H1 (cell line): ENCODE measurements around the gene DHH. TPM values are rescaled to one million over a fixed set of nuclear protein-coding genes. Genes with fewer than 3 reads are reported as not detected.

ENCODE experiments used
- CTCF ChIA-PET: fragments of 300-600 bp; sonication (Branson Sonifier 250); formaldehyde crosslinking; loops from one replicate; lab custom pipeline; 2021; ENCODE audit not compliant: partially characterized antibody; lab: Charles Lee
- POLR2A ChIA-PET: fragments of 300-600 bp; sonication (Branson Sonifier 250); formaldehyde crosslinking; loops from one replicate; lab custom pipeline; 2021; ENCODE audit warnings: inconsistent platforms; ENCODE audit not compliant: partially characterized antibody; lab: Charles Lee
- DNase-seq, 2 experiments: peaks; one replicate each; pipeline versions ENCODE4 v3.0.0 to v3.0.0-alpha.2; 2010 to 2022; ENCODE audit warnings: low spot score in 2 of 2, low read depth in 1 of 2, mixed read lengths in 1 of 2
- FAIRE-seq: peaks from 2 replicates; lab custom pipeline; 2011; peaks lifted over from hg19 to GRCh38; lab: Jason Lieb, UNC
- H2AFZ ChIP-seq: 2 replicates; pipeline ENCODE4 v1.8.1; 2012; ENCODE audit warnings: low read length, inconsistent platforms
- H2AK5ac ChIP-seq: 2 replicates; pipeline ENCODE4 v1.6.1; 2013; ENCODE audit warnings: low read depth, low read length
- H2BK120ac ChIP-seq: replicated peaks from 2 replicates; pipeline ENCODE3; 2013; ENCODE audit warnings: low read depth, low read length, inconsistent platforms
- H2BK12ac ChIP-seq: 2 replicates; pipeline ENCODE4 v1.6.1; 2013; ENCODE audit warnings: low read depth, low read length
- H2BK15ac ChIP-seq: 2 replicates; pipeline ENCODE4 v1.6.1; 2013; ENCODE audit warnings: low read length
- H2BK20ac ChIP-seq: 2 replicates; pipeline ENCODE4 v1.6.1; 2013; ENCODE audit warnings: low read length
- H2BK5ac ChIP-seq: 2 replicates; pipeline ENCODE4 v1.6.1; 2013; ENCODE audit warnings: low read depth, low read length
- H3K14ac ChIP-seq: 2 replicates; pipeline ENCODE4 v1.6.1; 2013; ENCODE audit warnings: inconsistent platforms; ENCODE audit not compliant: insufficient read length
- H3K18ac ChIP-seq: 2 replicates; pipeline ENCODE4 v1.6.1; 2013; ENCODE audit warnings: low read length; ENCODE audit errors: extremely low read depth
- H3K23ac ChIP-seq: 2 replicates; pipeline ENCODE4 v1.6.1; 2013; ENCODE audit warnings: inconsistent platforms; ENCODE audit not compliant: insufficient read length
- H3K23me2 ChIP-seq: 2 replicates; pipeline ENCODE4 v1.6.1; 2013; ENCODE audit warnings: low read depth, low read length
- H3K27ac ChIP-seq: 2 replicates; pipeline ENCODE4 v1.6.1; 2011; ENCODE audit warnings: low read depth, low read length, inconsistent platforms
- H3K27me3 ChIP-seq, 4 experiments: replicated peaks in 1 of 4; 1 replicate in 1 of 4; 2 replicates in 3 of 4; pipeline versions ENCODE4 v1.6.1 to v1.8.1; 2011 to 2013; ENCODE audit warnings: low read length in 3 of 4, mild to moderate bottlenecking in 3 of 4, inconsistent platforms in 2 of 4, mixed read lengths in 2 of 4, moderate library complexity in 1 of 4; ENCODE audit not compliant: control insufficient read depth in 3 of 4, insufficient read depth in 3 of 4; ENCODE audit errors: extremely low read depth in 1 of 4
- H3K36me3 ChIP-seq, 4 experiments: 2 replicates each; pipeline versions ENCODE4 v1.6.1 to v1.8.1; 2011 to 2013; ENCODE audit warnings: mild to moderate bottlenecking in 4 of 4, low read length in 3 of 4, moderate library complexity in 2 of 4, control low read depth in 1 of 4, inconsistent platforms in 1 of 4; ENCODE audit not compliant: insufficient read depth in 4 of 4, control insufficient read depth in 2 of 4
- H3K4ac ChIP-seq: replicated peaks from 2 replicates; pipeline ENCODE3; 2013; ENCODE audit warnings: low read length, low read depth, mixed read lengths, inconsistent platforms; ENCODE audit not compliant: insufficient read length
- H3K4me1 ChIP-seq, 4 experiments: replicated peaks in 1 of 4; 1 replicate in 1 of 4; 2 replicates in 3 of 4; pipeline versions ENCODE4 v1.6.1 to v1.8.1; 2011 to 2013; ENCODE audit warnings: low read length in 3 of 4, inconsistent platforms in 2 of 4, mixed read lengths in 1 of 4; ENCODE audit not compliant: insufficient read depth in 4 of 4, control insufficient read depth in 3 of 4
- H3K4me2 ChIP-seq, 2 experiments: 2 replicates each; pipeline versions ENCODE4 v1.6.1 to v1.8.1; 2011 to 2013; ENCODE audit warnings: low read depth in 2 of 2, low read length in 2 of 2, control low read depth in 1 of 2, inconsistent platforms in 1 of 2, mild to moderate bottlenecking in 1 of 2; ENCODE audit not compliant: insufficient read depth in 1 of 2
- H3K4me3 ChIP-seq, 4 experiments: fragments of 200-600, 300-600 bp in 1 of 4; sonication (generic), shearing (Covaris generic), sonication (Bioruptor Twin) in 1 of 4; 2 replicates each; pipeline versions ENCODE4 v1.5.1 to v1.8.1; 2011 to 2016; ENCODE audit warnings: low read length in 4 of 4, low read depth in 3 of 4, control low read depth in 2 of 4, inconsistent platforms in 2 of 4, mild to moderate bottlenecking in 2 of 4, mixed read lengths in 1 of 4, moderate library complexity in 1 of 4; ENCODE audit not compliant: insufficient read depth in 2 of 4; ENCODE audit errors: extremely low read depth in 1 of 4
- H3K56ac ChIP-seq: replicated peaks from 2 replicates; pipeline ENCODE3; 2013; ENCODE audit warnings: low read depth, mild to moderate bottlenecking, mixed read lengths, low read length, inconsistent platforms; ENCODE audit not compliant: insufficient read length
- H3K79me1 ChIP-seq: 2 replicates; pipeline ENCODE4 v1.6.1; 2013; ENCODE audit warnings: low read depth, low read length, control low read depth
- H3K79me2 ChIP-seq, 2 experiments: 2 replicates each; pipeline versions ENCODE4 v1.6.1 to v1.8.1; 2012 to 2013; ENCODE audit warnings: low read length in 2 of 2, mild to moderate bottlenecking in 2 of 2, inconsistent platforms in 1 of 2; ENCODE audit not compliant: insufficient read depth in 2 of 2, control insufficient read depth in 1 of 2
- H3K9ac ChIP-seq, 4 experiments: replicated peaks in 1 of 4; 1 replicate in 1 of 4; 2 replicates in 3 of 4; pipeline versions ENCODE4 v1.6.1 to v1.8.1; 2011 to 2013; ENCODE audit warnings: low read depth in 3 of 4, low read length in 3 of 4, control low read depth in 2 of 4, mild to moderate bottlenecking in 2 of 4, moderate library complexity in 2 of 4, inconsistent platforms in 1 of 4; ENCODE audit errors: extremely low read depth in 1 of 4
- H3K9me3 ChIP-seq, 2 experiments: 2 replicates each; pipeline versions ENCODE4 v1.6.1 to v1.8.1; 2012 to 2013; ENCODE audit warnings: mild to moderate bottlenecking in 2 of 2, moderate library complexity in 2 of 2, control low read depth in 1 of 2, inconsistent platforms in 1 of 2, low read depth in 1 of 2, low read length in 1 of 2, mixed read lengths in 1 of 2; ENCODE audit not compliant: insufficient read depth in 2 of 2
- H4K20me1 ChIP-seq, 2 experiments: replicated peaks in 1 of 2; 2 replicates each; pipeline versions ENCODE3 to v1.8.1; 2011 to 2013; ENCODE audit warnings: inconsistent platforms in 2 of 2, low read length in 2 of 2, mild to moderate bottlenecking in 1 of 2; ENCODE audit not compliant: insufficient read depth in 2 of 2, control insufficient read depth in 1 of 2
- H4K5ac ChIP-seq: 2 replicates; pipeline ENCODE4 v1.6.1; 2013; ENCODE audit warnings: low read length, low read depth, mixed read lengths, inconsistent platforms; ENCODE audit not compliant: insufficient read length
- H4K8ac ChIP-seq: 2 replicates; pipeline ENCODE4 v1.8.0; 2013; ENCODE audit warnings: mild to moderate bottlenecking, moderate library complexity, low read length, inconsistent platforms; ENCODE audit not compliant: insufficient read depth; ENCODE audit errors: extremely low read depth
- H4K91ac ChIP-seq: replicated peaks from 2 replicates; pipeline ENCODE3; 2013; ENCODE audit warnings: low read length, mixed read lengths, inconsistent platforms; ENCODE audit not compliant: insufficient read length
- EZH2 ChIP-seq: fragments of 200-600 bp; sonication (generic); IDR thresholded peaks from 2 replicates; pipeline ENCODE4 v1.7.1; 2012; ENCODE audit warnings: low read depth, mild to moderate bottlenecking, moderate library complexity, low read length, inconsistent platforms; ENCODE audit not compliant: severe bottlenecking
- RNF2 ChIP-seq: fragments of 200-900, 300-1000 bp; sonication (generic); IDR thresholded peaks from 2 replicates; pipeline ENCODE4 v1.7.1; 2016; ENCODE audit warnings: borderline replicate concordance, low read depth, mild to moderate bottlenecking, antibody characterized with exemption, low read length; ENCODE audit not compliant: poor library complexity, severe bottlenecking; ENCODE audit errors: missing control alignments
- SIN3A ChIP-seq, 2 experiments: IDR thresholded peaks in 1 of 2; conservative IDR thresholded peaks in 1 of 2; 2 replicates each; pipeline ENCODE4 v1.6.1; 2011 to 2012; ENCODE audit warnings: low read length in 2 of 2, improper control_type of control experiment in 1 of 2, low read depth in 1 of 2, mild to moderate bottlenecking in 1 of 2
- YY1 ChIP-seq: IDR thresholded peaks from 2 replicates; pipeline ENCODE4 v1.6.1; 2011; ENCODE audit warnings: low read depth, mild to moderate bottlenecking, low read length
- WGBS, 2 experiments: shearing (Covaris generic) in 1 of 2; methylation state at CpG; one replicate each; pipeline versions ENCODE4 v1.1.6 to v1.1.7; 2013 to 2015; ENCODE audit warnings: low lambda C conversion rate in 2 of 2, mixed read lengths in 2 of 2, inconsistent platforms in 1 of 2, low coverage in 1 of 2, missing lambda C conversion rate in 1 of 2; ENCODE audit not compliant: insufficient replicate concordance in 2 of 2, insufficient coverage in 1 of 2, insufficient read length in 1 of 2; ENCODE audit errors: extremely low coverage in 1 of 2, missing lambda C conversion rate in 1 of 2; 5-methylcytosine and 5-hydroxymethylcytosine counted together
- polyA plus RNA-seq, 7 experiments: library from polyadenylated mRNA; depleted of rRNA in 3 of 7; stranded (reverse) in 5 of 7; unstranded in 2 of 7; fragments of >200 nt in 5 of 7; fragments of 200-250 nt in 2 of 7; gene quantifications; 1 replicate in 5 of 7; 2 replicates in 1 of 7; 4 replicates in 1 of 7; pipeline versions ENCODE4 v1.2.1 to v1.2.3, GENCODE V29; 2011 to 2013; ENCODE audit warnings: missing spikeins in 2 of 7, mixed read lengths in 2 of 7
- total RNA-seq: library from RNA; stranded (reverse); fragmentation: NEBNext Ultra II Directional; extraction: Animal tissue kit (Norgen Biotek cat#: 25700); gene quantifications from 2 replicates; pipeline ENCODE4 v1.2.1, GENCODE V29; 2021

Gene DHH
- total and polyA plus RNA-seq, 2 of the 8 experiments (the other 6 are each of a cell fraction or from before 2014, with no cell fraction given), result 0.03 to 0.11 TPM

GRCh38 chr12:49133590-49133989 is 39.0 kb upstream of the DHH start:
- CTCF ChIA-PET, result interaction anchor here (0.7 to 1.0 kb wide), 3 partner anchors 41 to 213 kb away, joined by 3 to 6 read pairs (median 3); no protein-coding TSS in a partner anchor
- Histone ChIP-seq H3K36me3 (peaks cover 8 to 18% (median 11%) of the 10 kb centered on the region in 4 experiments), H3K79me1 (no peaks in the 10 kb centered on the region), H3K4ac (no peak overlapping the region), H3K23me2 (peaks cover 8% of the 10 kb centered on the region), H2AFZ (no peak overlapping the region), H4K20me1 (peaks cover 5 to 10% of the 10 kb centered on the region in 2 experiments), H3K56ac (no peak overlapping the region), H3K9me3 (no peaks in the 10 kb centered on the region), H2BK12ac (no peak overlapping the region), H2BK120ac (no peak overlapping the region), H2BK5ac (no peak overlapping the region), H2BK15ac (no peak overlapping the region), H4K5ac (no peak overlapping the region), H2AK5ac (no peak overlapping the region), H3K79me2 (peaks cover 0 to 21% of the 10 kb centered on the region in 2 experiments; a peak in 2 of 4 replicates), H3K27ac (no peak overlapping the region), H4K91ac (no peak overlapping the region), H3K4me1 (peaks cover 0 to 4% (median 2%) of the 10 kb centered on the region in 4 experiments; a peak in 4 of 7 replicates), H3K9ac (no peak overlapping the region), H3K23ac (no peak overlapping the region), H4K8ac (no peak overlapping the region), H2BK20ac (no peak overlapping the region), H3K27me3 (no peaks in the 10 kb centered on the region), H3K18ac (no peak overlapping the region), H3K4me2 (no peak overlapping the region), H3K4me3 (no peak overlapping the region), H3K14ac (no peak overlapping the region)
- TF ChIP-seq YY1 (no peak), SIN3A (conservative IDR thresholded peaks at IDR 0.05 in 1 of 2, IDR thresholded peaks at IDR 0.05 in 1 of 2; ENCODE audit: low read depth in 1 of 2, low read length in 2 of 2) (no peak), RNF2 (no peak), EZH2 (no peak)
- POLR2A ChIA-PET, result interaction anchor here (0.8 to 8.6 kb wide), 4 partner anchors 12 to 55 kb away, joined by 3 to 132 read pairs (median 5); partner anchors contain the start of gene TUBA1A
- no peak for DNase-seq
- 80% methylated on average over 10 of the region's 10 CpGs; no CpG with 5 or more reads in 1 of the 2 experiments for WGBS, 2 experiments
- FAIRE-seq, result no peak
